ENCODE measurements around the gene NIN. TPM values are rescaled to one million over a fixed set of nuclear protein-coding genes. Genes with fewer than 3 reads are reported as not detected.

The NIN gene
- total RNA-seq, 1 donor from 2014 or later, result 27.4 TPM

GRCh38 chr14:50734950-50735695 is 95.8 kb downstream of the NIN start:
- Histone ChIP-seq H3K4me3 (no peak overlapping the region), H3K36me3 (peaks cover 91% of the 10 kb centered on the region), H3K27ac (replicated peaks) (no peak overlapping the region), H3K27me3 (ENCODE audit: low read depth) (no peaks in the 10 kb centered on the region), H3K9me3 (replicated peaks) (no peaks in the 10 kb centered on the region), H3K4me1 (peaks cover 11% of the 10 kb centered on the region)
- no peak for TF ChIP-seq CTCF (IDR thresholded peaks at IDR 0.05; ENCODE audit: borderline replicate concordance)
- intact Hi-C loops (cut with micrococcal nuclease), result no loop called here
- DNase-seq, result no peak

- H3K4me3 ChIP-seq, result no peak overlapping the region
- DNase-seq, result no peak
- peaks cover 99% of the 10 kb centered on the region for H3K36me3 ChIP-seq
- H3K4me1 ChIP-seq, result no peaks in the 10 kb centered on the region
- H3K27ac ChIP-seq (replicated peaks), result no peak overlapping the region
- TF ChIP-seq CTCF (IDR thresholded peaks at IDR 0.05; ENCODE audit: borderline replicate concordance), result no peak
- H3K9me3 ChIP-seq (replicated peaks), result no peaks in the 10 kb centered on the region
- intact Hi-C loops (cut with micrococcal nuclease), result no loop called here
- H3K27me3 ChIP-seq (ENCODE audit: low read depth), result no peaks in the 10 kb centered on the region
Observed at GRCh38 chr14:50733494-50733893, 97.5 kb downstream of the NIN start.

- H3K9me3 ChIP-seq (replicated peaks), result no peaks in the 10 kb centered on the region
- H3K36me3 ChIP-seq, result peaks cover 100% of the 10 kb centered on the region
- no peak for TF ChIP-seq CTCF (IDR thresholded peaks at IDR 0.05; ENCODE audit: borderline replicate concordance)
- no peak overlapping the region for H3K27ac ChIP-seq (replicated peaks)
- no peaks in the 10 kb centered on the region for H3K4me1 ChIP-seq
- H3K4me3 ChIP-seq, result no peak overlapping the region
- no peak for DNase-seq
- no peaks in the 10 kb centered on the region for H3K27me3 ChIP-seq (ENCODE audit: low read depth)
- intact Hi-C loops (cut with micrococcal nuclease), result no loop called here
Observed at GRCh38 chr14:50728836-50729235, 102.1 kb downstream of the NIN start.

GRCh38 chr14:50726372-50727107 is 104.4 kb downstream of the NIN start:
- no peaks in the 10 kb centered on the region for H3K27me3 ChIP-seq (ENCODE audit: low read depth)
- no peaks in the 10 kb centered on the region for H3K9me3 ChIP-seq (replicated peaks)
- H3K27ac ChIP-seq (replicated peaks), result no peak overlapping the region
- peaks cover 100% of the 10 kb centered on the region for H3K36me3 ChIP-seq
- no peak for TF ChIP-seq CTCF (IDR thresholded peaks at IDR 0.05; ENCODE audit: borderline replicate concordance)
- intact Hi-C loops (cut with micrococcal nuclease), result no loop called here
- no peak for DNase-seq
- H3K4me3 ChIP-seq, result no peak overlapping the region
- no peaks in the 10 kb centered on the region for H3K4me1 ChIP-seq

- no peaks in the 10 kb centered on the region for H3K4me1 ChIP-seq
- no peaks in the 10 kb centered on the region for H3K9me3 ChIP-seq (replicated peaks)
- intact Hi-C loops (cut with micrococcal nuclease), result no loop called here
- H3K27ac ChIP-seq (replicated peaks), result no peak overlapping the region
- H3K4me3 ChIP-seq, result no peak overlapping the region
- no peak for TF ChIP-seq CTCF (IDR thresholded peaks at IDR 0.05; ENCODE audit: borderline replicate concordance)
- no peak for DNase-seq
- no peaks in the 10 kb centered on the region for H3K27me3 ChIP-seq (ENCODE audit: low read depth)
- H3K36me3 ChIP-seq, result peaks cover 100% of the 10 kb centered on the region
Observed at GRCh38 chr14:50725761-50726160, 105.2 kb downstream of the NIN start.

All from left ventricle myocardium inferior (tissue), 1 donor.